WI38 (cell line): ENCODE measurements around the gene TMX1.

Source experiments
- H3K4me3 ChIP-seq: 2 replicates; pipeline ENCODE4 v1.5.1; 2011; ENCODE audit warnings: low read depth, mild to moderate bottlenecking, control low read depth, low read length
- CTCF ChIP-seq: IDR thresholded peaks from 2 replicates; pipeline ENCODE4 v1.5.1; 2012; ENCODE audit warnings: low read depth, mild to moderate bottlenecking, control low read depth, low read length

The TMX1 gene

DNA sequence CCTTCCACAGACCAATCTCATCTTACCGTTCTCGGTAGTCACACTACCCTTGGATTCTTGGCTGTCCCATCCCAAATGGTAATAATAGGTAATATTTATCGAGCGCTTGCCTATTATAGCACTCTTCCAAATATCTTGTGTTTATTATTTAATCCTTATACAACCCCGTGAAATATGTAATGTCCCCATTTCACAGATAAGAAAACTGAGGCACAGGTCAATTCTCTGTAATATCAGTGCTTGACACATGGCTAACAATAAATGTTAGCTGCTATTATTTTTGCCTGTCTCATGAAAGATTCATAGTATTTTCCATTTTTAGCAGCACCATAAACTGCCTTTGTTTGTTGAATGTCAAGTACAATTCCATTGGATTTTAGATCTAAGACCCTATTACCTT, 4.5 kb downstream of the TMX1 start:
- no peak for TF ChIP-seq CTCF
- H3K4me3 ChIP-seq: no peak overlapping the region

- no peak for TF ChIP-seq CTCF
- H3K4me3 ChIP-seq: no peak overlapping the region
Measured at GRCh38 chr14:51246032-51246431, 6.0 kb downstream of the TMX1 start.

- no peak overlapping the region for H3K4me3 ChIP-seq
- TF ChIP-seq CTCF: no peak
Measured at GRCh38 chr14:51248016-51248987, 8.3 kb downstream of the TMX1 start.

DNA sequence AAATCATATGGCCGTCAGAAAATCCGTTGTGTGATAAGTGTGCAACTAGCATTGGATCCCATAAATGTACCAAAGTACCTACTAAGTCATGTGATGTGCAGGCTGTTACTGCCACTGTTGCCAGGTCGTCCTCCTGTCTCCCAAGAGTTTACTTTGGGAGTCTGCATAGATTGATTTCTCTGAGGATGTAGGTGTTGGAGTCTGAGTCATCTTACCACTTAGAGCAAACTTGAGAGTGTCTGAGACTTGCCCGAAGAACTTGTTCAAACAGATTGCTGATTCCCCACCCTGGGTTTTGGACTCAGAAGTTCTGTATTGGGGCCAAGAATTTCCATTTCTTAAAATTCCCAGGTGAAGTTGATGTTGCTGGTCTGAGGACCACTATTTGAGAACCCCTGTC, 11.4 kb downstream of the TMX1 start:
- no peak overlapping the region for H3K4me3 ChIP-seq
- TF ChIP-seq CTCF: no peak

GRCh38 chr14:51253880-51254279, 13.8 kb downstream of the TMX1 start:
- H3K4me3 ChIP-seq: no peak overlapping the region
- TF ChIP-seq CTCF: no peak

- H3K4me3 ChIP-seq: no peak overlapping the region
- no peak for TF ChIP-seq CTCF
Measured at GRCh38 chr14:51258280-51258679, 18.2 kb downstream of the TMX1 start.

GRCh38 chr14:51258788-51259187, 18.7 kb downstream of the TMX1 start:
- no peak for TF ChIP-seq CTCF
- no peak overlapping the region for H3K4me3 ChIP-seq
